SH-SY5Y (cell line): Measurements from ENCODE around the gene COL19A1.

Experiments used
- GATA2 ChIP-seq: IDR thresholded peaks from 2 replicates; pipeline ENCODE4 v1.6.1; 2011; ENCODE audit warnings: mild to moderate bottlenecking, low read depth, low read length
- GATA3 ChIP-seq: IDR thresholded peaks from 2 replicates; pipeline ENCODE4 v1.6.1; 2011; ENCODE audit warnings: low read depth, mild to moderate bottlenecking, low read length, moderate library complexity

DNA sequence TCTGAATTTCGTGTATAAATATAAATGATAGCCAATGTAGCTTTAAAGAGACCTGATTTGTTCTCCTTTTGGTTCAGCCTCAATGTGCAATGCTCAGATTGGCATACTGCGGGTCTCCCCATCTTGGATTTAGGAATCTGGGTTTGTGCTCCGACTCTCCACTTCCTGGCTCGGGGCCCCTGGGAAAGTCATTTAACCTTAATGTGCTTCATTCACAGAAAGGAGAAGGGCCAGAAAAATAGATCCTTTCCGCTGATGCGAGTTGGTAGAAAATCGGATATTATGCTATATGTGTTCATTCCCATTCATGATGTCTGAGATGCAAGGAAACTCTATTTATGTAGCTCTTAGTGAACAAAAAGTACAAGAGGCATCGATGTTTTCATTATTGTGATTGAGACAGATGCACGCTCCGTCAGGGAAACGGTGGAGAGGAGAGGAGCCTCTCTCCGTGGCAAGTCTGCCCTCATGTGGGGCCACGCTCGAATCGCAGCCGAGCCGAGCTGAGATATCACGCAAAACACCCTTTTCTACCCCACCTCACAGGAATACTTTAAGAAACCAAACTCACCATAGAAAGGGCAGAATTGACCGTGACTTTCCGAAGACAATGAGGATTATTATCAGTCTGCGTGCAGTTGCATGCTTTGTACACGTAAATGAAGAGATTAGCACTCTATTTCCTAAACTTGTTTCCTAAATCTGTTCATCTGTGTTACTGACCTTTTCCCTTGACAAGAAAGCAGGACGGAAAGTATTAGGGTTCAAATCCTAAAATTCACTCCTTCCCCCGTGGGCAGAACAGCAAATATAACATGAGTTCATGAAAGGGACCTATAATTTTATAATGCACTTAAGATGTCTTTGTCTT lies 300.0 kb downstream of the COL19A1 start:
- TF ChIP-seq GATA2 (no peak), GATA3 (no peak)
